Measurements from ENCODE around the gene TCERG1L.
"Not testable (repeated sequence)": the region's sequence is repeated elsewhere in the genome, so short reads cannot be mapped to it uniquely, and the experiment has no call there.

TCERG1L gene

GRCh38 chr10:131080571-131080970 lies 230.9 kb downstream of the TCERG1L start:
- no peak overlapping the region for H3K4me3 ChIP-seq (ENCODE audit: control insufficient read depth, low read depth, low read length)
- no peak for DNase-seq (ENCODE audit: low read depth)
- TF ChIP-seq, protein P1, sequence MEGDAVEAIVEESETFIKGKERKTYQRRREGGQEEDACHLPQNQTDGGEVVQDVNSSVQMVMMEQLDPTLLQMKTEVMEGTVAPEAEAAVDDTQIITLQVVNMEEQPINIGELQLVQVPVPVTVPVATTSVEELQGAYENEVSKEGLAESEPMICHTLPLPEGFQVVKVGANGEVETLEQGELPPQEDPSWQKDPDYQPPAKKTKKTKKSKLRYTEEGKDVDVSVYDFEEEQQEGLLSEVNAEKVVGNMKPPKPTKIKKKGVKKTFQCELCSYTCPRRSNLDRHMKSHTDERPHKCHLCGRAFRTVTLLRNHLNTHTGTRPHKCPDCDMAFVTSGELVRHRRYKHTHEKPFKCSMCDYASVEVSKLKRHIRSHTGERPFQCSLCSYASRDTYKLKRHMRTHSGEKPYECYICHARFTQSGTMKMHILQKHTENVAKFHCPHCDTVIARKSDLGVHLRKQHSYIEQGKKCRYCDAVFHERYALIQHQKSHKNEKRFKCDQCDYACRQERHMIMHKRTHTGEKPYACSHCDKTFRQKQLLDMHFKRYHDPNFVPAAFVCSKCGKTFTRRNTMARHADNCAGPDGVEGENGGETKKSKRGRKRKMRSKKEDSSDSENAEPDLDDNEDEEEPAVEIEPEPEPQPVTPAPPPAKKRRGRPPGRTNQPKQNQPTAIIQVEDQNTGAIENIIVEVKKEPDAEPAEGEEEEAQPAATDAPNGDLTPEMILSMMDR (conservative IDR thresholded peaks at IDR 0.05; ENCODE audit: control insufficient read depth, insufficient read depth, low read depth, low read length), result no peak

- TF ChIP-seq, protein P1 (conservative IDR thresholded peaks at IDR 0.05; ENCODE audit: control insufficient read depth, insufficient read depth, low read depth, low read length), result no peak
- DNase-seq (ENCODE audit: low read depth), result no peak
- H3K4me3 ChIP-seq (ENCODE audit: control insufficient read depth, low read depth, low read length), result no peak overlapping the region
These were observed 232.2 kb downstream of the TCERG1L start for GRCh38 chr10:131079314-131079713.

DNA sequence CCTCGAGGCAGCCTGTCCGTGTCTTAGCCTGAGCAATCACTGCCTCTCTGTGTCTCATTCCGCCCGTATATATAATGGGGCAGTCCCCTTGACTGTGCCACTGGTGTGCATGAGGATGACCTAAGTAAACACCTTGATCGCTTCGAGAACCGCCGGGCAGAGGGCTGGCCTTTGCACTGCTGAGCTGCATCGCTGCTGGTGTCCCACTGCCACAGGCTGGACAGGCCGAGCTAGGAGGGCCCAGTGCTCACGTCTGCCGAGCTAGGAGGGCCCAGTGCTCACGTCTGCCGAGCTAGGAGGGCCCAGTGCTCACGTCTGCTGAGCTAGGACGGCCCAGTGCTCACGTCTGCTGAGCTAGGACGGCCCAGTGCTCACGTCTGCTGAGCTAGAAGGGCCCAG lies 232.6 kb downstream of the TCERG1L start:
- not testable (repeated sequence) for H3K4me3 ChIP-seq (ENCODE audit: control insufficient read depth, low read depth, low read length); DNase-seq (ENCODE audit: low read depth)

- no peak overlapping the region for H3K4me3 ChIP-seq (ENCODE audit: control insufficient read depth, low read depth, low read length)
- no peak for DNase-seq (ENCODE audit: low read depth)
- TF ChIP-seq, protein P1 (conservative IDR thresholded peaks at IDR 0.05; ENCODE audit: control insufficient read depth, insufficient read depth, low read depth, low read length), result no peak
These were observed 233.2 kb downstream of the TCERG1L start for GRCh38 chr10:131078131-131078881.

- no peak for DNase-seq (ENCODE audit: low read depth)
- TF ChIP-seq, protein P1 (conservative IDR thresholded peaks at IDR 0.05; ENCODE audit: control insufficient read depth, insufficient read depth, low read depth, low read length), result no peak
- no peak overlapping the region for H3K4me3 ChIP-seq (ENCODE audit: control insufficient read depth, low read depth, low read length)
These were observed 233.8 kb downstream of the TCERG1L start for GRCh38 chr10:131077724-131078123.

DNA sequence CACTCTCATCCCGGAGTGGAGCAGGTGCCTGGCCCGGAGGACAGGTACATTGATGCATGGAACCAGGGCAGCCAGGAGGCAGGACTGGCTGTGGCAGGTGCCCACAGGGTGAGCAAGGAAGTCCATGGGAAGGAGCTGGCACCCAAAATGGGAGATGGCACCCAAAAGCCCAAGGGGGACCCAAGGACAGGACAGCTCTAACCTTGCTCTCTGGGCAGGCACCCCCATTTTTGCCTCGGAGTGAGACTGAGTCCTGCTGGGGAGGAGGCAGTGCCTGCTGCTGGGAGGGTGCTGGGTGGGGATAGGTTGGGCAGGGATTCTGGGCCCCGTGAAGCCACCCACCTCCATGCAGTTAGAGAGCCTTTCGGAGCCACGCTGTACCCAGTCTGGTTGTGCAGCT lies 234.5 kb downstream of the TCERG1L start:
- TF ChIP-seq, protein P1 (conservative IDR thresholded peaks at IDR 0.05; ENCODE audit: control insufficient read depth, insufficient read depth, low read depth, low read length), result no peak
- no peak overlapping the region for H3K4me3 ChIP-seq (ENCODE audit: control insufficient read depth, low read depth, low read length)
- no peak for DNase-seq (ENCODE audit: low read depth)

DNA sequence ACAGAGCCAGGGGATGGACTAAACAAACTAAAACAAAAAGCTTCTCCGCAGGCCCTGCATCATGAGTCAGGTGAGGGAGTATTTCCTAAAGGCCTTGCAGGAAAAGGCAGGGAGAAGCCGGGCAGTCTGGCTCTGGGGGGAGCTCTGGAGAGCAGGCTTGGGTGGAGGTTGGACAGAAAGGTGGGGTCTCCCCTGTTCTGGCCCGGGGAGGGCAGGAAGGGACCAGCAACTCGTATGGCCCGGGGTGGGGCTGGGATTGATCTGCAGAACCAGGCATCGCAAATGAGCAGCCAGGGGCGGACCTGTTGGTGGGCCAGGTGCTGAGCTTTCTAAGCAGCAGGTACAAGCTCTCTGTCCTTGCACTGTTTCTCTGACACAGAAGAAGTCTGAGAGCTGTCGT lies 235.2 kb downstream of the TCERG1L start:
- DNase-seq (ENCODE audit: low read depth), result no peak
- no peak overlapping the region for H3K4me3 ChIP-seq (ENCODE audit: control insufficient read depth, low read depth, low read length)
- TF ChIP-seq, protein P1 (conservative IDR thresholded peaks at IDR 0.05; ENCODE audit: control insufficient read depth, insufficient read depth, low read depth, low read length), result no peak

All from fibroblast of mammary gland (primary cell).